Activated CD8-positive, alpha-beta T cell treated with anti-CD3 and anti-CD28 coated beads, Interleukin-2, amount 10 ng/mL, durations not matched to agents 7 days and 5 days (primary cell): ENCODE results near the gene DLG2. TPM values are rescaled to one million over a fixed set of nuclear protein-coding genes. Genes with fewer than 3 reads are reported as not detected.

ENCODE experiments used
- ATAC-seq: fragments of 150-1000 bp; cut with Tn5 transposase; one replicate; pipeline ENCODE4 v1.10.0; 2021; ENCODE audit warnings: moderate library complexity
- CTCF ChIA-PET: fragments of 350-600 bp; sonication (Branson Sonifier 250); formaldehyde crosslinking; loops from one replicate; lab custom pipeline; 2021; ENCODE audit warnings: antibody characterized with exemption; lab: Charles Lee
- POLR2A ChIA-PET: fragments of 350-600 bp; sonication (Branson Sonifier 250); formaldehyde crosslinking; loops from one replicate; lab custom pipeline; 2021; ENCODE audit warnings: antibody characterized with exemption; lab: Charles Lee
- DNase-seq: peaks from one replicate; pipeline ENCODE4 v3.0.0-alpha.2; 2020
- H3K27ac Mint-ChIP-seq: one replicate; pipeline ENCODE4 v1.8.0; 2021; ENCODE audit warnings: mild to moderate bottlenecking, mixed read lengths
- H3K27me3 Mint-ChIP-seq: one replicate; pipeline ENCODE4 v1.8.0; 2021; ENCODE audit warnings: low read depth, mixed read lengths
- H3K36me3 Mint-ChIP-seq: one replicate; pipeline ENCODE4 v1.8.0; 2021; ENCODE audit warnings: low read depth, mixed read lengths
- H3K4me1 Mint-ChIP-seq: one replicate; pipeline ENCODE4 v1.8.0; 2021; ENCODE audit warnings: low read depth, mixed read lengths
- H3K4me3 Mint-ChIP-seq: one replicate; pipeline ENCODE4 v1.8.0; 2021; ENCODE audit warnings: mild to moderate bottlenecking, mixed read lengths
- H3K9me3 Mint-ChIP-seq: one replicate; pipeline ENCODE4 v1.8.0; 2022; ENCODE audit warnings: mixed read lengths; ENCODE audit not compliant: insufficient read depth
- total RNA-seq, 2 experiments: library from RNA; stranded (reverse); gene quantifications; one replicate each; pipeline ENCODE4 v1.2.3, GENCODE V29; 2021

The DLG2 gene
- total RNA-seq, 2 experiments from 2014 or later, result 1.3 to 1.6 TPM

GRCh38 chr11:83648610-83649527 lies 1978.3 kb downstream of the DLG2 start:
- ATAC-seq, result no peak
- H3K27me3 Mint-ChIP-seq, result peaks cover 2% of the 10 kb centered on the region
- no peaks in the 10 kb centered on the region for H3K9me3 Mint-ChIP-seq
- ChIA-PET POLR2A (no interaction called here), CTCF (no interaction called here)
- H3K36me3 Mint-ChIP-seq, result no peaks in the 10 kb centered on the region
- no peaks in the 10 kb centered on the region for H3K4me1 Mint-ChIP-seq
- H3K27ac Mint-ChIP-seq, result no peak overlapping the region
- no peak overlapping the region for H3K4me3 Mint-ChIP-seq
- DNase-seq, result no peak

DNA sequence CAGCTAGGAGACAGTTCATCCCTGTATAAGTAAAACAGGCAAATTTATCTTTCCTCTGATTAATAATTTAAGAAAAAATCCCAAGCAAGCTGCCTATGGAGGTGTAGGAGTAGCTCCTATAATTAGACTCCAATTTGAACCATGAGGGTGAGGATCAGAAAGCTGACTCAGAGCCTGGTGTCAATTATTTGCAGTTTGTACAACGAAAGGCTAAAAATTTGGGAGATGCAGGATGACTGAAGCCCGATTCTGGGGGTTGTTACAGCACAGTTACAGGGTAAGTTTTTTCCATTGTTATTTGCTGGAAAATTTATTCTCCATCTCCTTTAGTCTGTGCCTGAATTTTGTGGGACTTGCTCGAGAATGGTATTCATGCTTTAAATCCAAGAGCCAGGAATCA lies 1981.6 kb downstream of the DLG2 start:
- no peaks in the 10 kb centered on the region for H3K36me3 Mint-ChIP-seq
- no peak overlapping the region for H3K4me3 Mint-ChIP-seq
- CTCF ChIA-PET, result no interaction called here
- no peak for DNase-seq
- no peak for ATAC-seq
- H3K9me3 Mint-ChIP-seq, result no peaks in the 10 kb centered on the region
- H3K27me3 Mint-ChIP-seq, result no peaks in the 10 kb centered on the region
- POLR2A ChIA-PET, result no interaction called here
- no peak overlapping the region for H3K27ac Mint-ChIP-seq
- no peaks in the 10 kb centered on the region for H3K4me1 Mint-ChIP-seq

- ATAC-seq, result no peak
These were observed 1984.0 kb downstream of the DLG2 start for GRCh38 chr11:83643115-83643514.

DNA sequence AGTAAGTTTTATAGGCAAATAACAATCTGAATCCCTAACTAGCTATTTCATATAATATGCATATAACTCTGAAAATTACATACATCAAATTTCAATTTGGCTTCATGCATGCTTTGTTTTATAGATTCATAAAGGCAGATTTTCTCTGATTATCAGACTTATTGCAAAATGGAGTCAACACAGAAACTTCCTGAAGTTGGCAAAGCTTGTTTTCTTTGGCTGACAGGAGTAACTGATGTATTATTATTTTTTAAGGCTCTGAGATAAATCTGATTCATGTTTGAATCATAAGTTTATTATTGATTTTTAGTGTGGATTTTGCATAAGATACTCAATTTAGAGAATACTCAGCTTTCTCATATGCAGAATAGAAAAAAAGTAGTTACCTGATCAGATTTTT lies 1984.6 kb downstream of the DLG2 start:
- ATAC-seq (no peak), DNase-seq (no peak)
- H3K4me3 Mint-ChIP-seq, result no peak overlapping the region
- H3K36me3 Mint-ChIP-seq, result no peaks in the 10 kb centered on the region
- no peaks in the 10 kb centered on the region for H3K4me1 Mint-ChIP-seq
- no peak overlapping the region for H3K27ac Mint-ChIP-seq
- ChIA-PET POLR2A (no interaction called here), CTCF (interaction anchor here (0.6 kb wide), 1 partner anchor 10 kb away, joined by 3 read pairs; no protein-coding TSS in a partner anchor)
- no peaks in the 10 kb centered on the region for H3K9me3 Mint-ChIP-seq
- H3K27me3 Mint-ChIP-seq, result peaks cover 4% of the 10 kb centered on the region

More at GRCh38 chr11:83643115-83643514, 1984.0 kb downstream of the DLG2 start:
- ChIA-PET POLR2A (no interaction called here), CTCF (no interaction called here)
- Mint-ChIP-seq H3K27ac (no peak overlapping the region), H3K36me3 (no peaks in the 10 kb centered on the region), H3K4me1 (no peaks in the 10 kb centered on the region), H3K4me3 (no peak overlapping the region), H3K27me3 (peaks cover under 1% of the 10 kb centered on the region), H3K9me3 (no peaks in the 10 kb centered on the region)
- no peak for DNase-seq

GRCh38 chr11:83641511-83641910 lies 1985.6 kb downstream of the DLG2 start:
- POLR2A ChIA-PET, result no interaction called here
- no peak for DNase-seq
- Mint-ChIP-seq H3K36me3 (no peaks in the 10 kb centered on the region), H3K4me3 (no peak overlapping the region), H3K27me3 (peaks cover 4% of the 10 kb centered on the region), H3K9me3 (no peaks in the 10 kb centered on the region), H3K27ac (no peak overlapping the region), H3K4me1 (no peaks in the 10 kb centered on the region)
- no peak for ATAC-seq
- CTCF ChIA-PET, result no interaction called here

DNA sequence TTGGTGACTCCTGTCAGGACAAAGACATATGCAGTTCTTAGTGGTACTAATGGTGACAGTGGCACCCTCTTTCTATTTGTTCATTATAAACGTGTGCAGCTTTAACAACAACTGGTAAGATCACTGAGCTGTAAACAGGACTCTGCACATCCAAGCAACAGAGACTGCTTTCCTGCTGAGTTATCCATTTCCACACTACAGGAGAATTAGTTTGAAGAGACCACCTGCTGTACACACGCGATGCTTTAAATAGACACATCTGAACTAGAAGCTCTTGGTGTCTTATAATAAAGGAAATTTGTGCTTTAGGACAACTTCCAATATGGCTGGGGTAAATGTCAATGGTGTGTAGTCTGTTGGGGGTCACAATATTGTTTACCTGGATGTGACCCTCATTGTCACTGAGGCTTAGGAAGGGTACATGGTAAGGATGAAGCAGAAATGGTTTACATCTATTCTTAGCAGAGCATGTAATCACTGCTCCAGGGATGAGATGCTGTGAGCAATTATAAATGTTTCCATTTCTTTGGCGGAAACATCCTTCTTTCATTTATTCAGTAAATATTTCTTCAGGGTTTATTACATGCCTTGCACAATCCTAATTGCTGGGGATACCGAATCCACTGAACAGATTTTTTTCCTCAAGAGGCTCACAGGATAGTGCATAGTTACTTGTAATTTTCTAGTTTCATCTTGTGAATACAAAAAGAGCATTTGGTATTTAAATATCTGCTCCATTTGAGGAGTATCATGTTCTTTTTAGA lies 1987.0 kb downstream of the DLG2 start:
- DNase-seq, result no peak
- Mint-ChIP-seq H3K27me3 (peaks cover 4% of the 10 kb centered on the region), H3K4me3 (no peak overlapping the region), H3K9me3 (no peaks in the 10 kb centered on the region), H3K36me3 (no peaks in the 10 kb centered on the region), H3K4me1 (no peaks in the 10 kb centered on the region), H3K27ac (no peak overlapping the region)
- CTCF ChIA-PET, result no interaction called here
- no peak for ATAC-seq
- POLR2A ChIA-PET, result no interaction called here

GRCh38 chr11:83635166-83635565 lies 1992.0 kb downstream of the DLG2 start:
- ChIA-PET POLR2A (no interaction called here), CTCF (no interaction called here)
- H3K27me3 Mint-ChIP-seq, result peaks cover 4% of the 10 kb centered on the region

GRCh38 chr11:83630211-83630610 lies 1996.9 kb downstream of the DLG2 start:
- Mint-ChIP-seq H3K27me3 (no peaks in the 10 kb centered on the region), H3K4me1 (no peaks in the 10 kb centered on the region), H3K4me3 (no peak overlapping the region), H3K36me3 (no peaks in the 10 kb centered on the region), H3K9me3 (no peaks in the 10 kb centered on the region), H3K27ac (no peak overlapping the region)
- CTCF ChIA-PET, result no interaction called here
- ATAC-seq, result no peak
- POLR2A ChIA-PET, result interaction anchor here (0.6 kb wide), 1 partner anchor 100 kb away, joined by 3 read pairs; no protein-coding TSS in a partner anchor
- no peak for DNase-seq

More at GRCh38 chr11:83635166-83635565, 1992.0 kb downstream of the DLG2 start:
- Mint-ChIP-seq H3K36me3 (no peaks in the 10 kb centered on the region), H3K9me3 (no peaks in the 10 kb centered on the region), H3K27ac (no peak overlapping the region), H3K4me1 (no peaks in the 10 kb centered on the region), H3K4me3 (no peak overlapping the region)
- no peak for ATAC-seq
- DNase-seq, result no peak

DNA sequence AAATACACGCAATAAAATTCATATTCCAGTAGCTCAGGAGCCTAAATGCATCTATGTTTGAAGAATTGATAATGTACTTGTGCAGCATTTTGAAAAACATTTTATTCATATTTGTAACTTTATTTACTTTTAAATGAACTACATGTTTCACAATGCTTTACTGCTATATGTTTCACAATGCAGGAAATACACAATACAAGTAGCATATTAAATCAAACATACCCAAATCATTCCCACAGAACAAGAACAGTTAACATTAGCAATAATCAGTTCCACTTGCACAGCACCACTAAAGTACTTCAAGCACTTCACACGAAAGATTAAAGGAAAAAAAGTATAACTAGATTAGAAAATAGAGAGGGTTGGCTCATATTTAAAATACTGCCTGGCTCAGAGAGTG lies 1997.4 kb downstream of the DLG2 start:
- no peaks in the 10 kb centered on the region for H3K27me3 Mint-ChIP-seq
- no peaks in the 10 kb centered on the region for H3K36me3 Mint-ChIP-seq
- H3K4me3 Mint-ChIP-seq, result no peak overlapping the region
- DNase-seq (no peak), ATAC-seq (no peak)
- H3K4me1 Mint-ChIP-seq, result no peaks in the 10 kb centered on the region
- H3K27ac Mint-ChIP-seq, result no peak overlapping the region
- no peaks in the 10 kb centered on the region for H3K9me3 Mint-ChIP-seq
- ChIA-PET CTCF (no interaction called here), POLR2A (interaction anchor here (0.6 kb wide), 1 partner anchor 101 kb away, joined by 3 read pairs; no protein-coding TSS in a partner anchor)

DNA sequence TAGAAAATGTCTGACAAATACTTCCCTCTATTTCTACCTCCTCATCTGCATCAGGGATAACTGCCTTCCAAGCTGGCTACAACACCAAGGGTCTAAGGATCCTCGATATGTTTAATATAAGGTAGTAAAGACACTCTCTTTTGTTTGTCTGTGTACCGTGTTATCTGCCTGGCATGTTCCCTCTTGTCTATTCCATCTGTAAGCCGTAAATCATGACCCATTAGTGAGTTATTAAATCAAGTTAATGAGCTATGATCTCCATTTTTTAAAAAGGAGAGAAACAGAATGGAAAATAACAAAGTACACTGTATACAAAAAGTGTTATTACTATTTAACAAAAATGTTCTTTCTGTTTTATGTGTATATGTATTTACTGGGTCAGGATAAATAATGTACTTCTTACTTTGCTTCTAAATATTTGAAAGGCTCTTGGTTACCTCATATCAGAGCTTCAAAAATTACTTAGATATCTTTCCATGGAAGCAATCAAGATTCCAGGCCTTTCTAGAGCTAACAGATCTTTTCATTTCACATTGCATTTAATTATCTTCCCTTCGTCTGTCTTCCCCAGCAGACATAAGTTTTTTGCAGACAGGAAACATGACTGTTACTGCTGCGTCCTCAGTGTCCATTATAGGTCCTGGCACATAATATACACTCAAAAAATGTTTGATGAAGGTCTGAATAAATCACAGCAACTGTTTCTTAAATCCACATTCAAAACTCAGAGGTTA lies 1998.4 kb downstream of the DLG2 start:
- H3K4me3 Mint-ChIP-seq, result no peak overlapping the region
- ChIA-PET CTCF (no interaction called here), POLR2A (no interaction called here)
- no peak overlapping the region for H3K27ac Mint-ChIP-seq
- ATAC-seq (no peak), DNase-seq (no peak)
- no peaks in the 10 kb centered on the region for H3K9me3 Mint-ChIP-seq
- H3K36me3 Mint-ChIP-seq, result no peaks in the 10 kb centered on the region
- H3K4me1 Mint-ChIP-seq, result no peaks in the 10 kb centered on the region
- no peaks in the 10 kb centered on the region for H3K27me3 Mint-ChIP-seq

GRCh38 chr11:83625336-83625735 lies 2001.8 kb downstream of the DLG2 start:
- no peaks in the 10 kb centered on the region for H3K9me3 Mint-ChIP-seq
- DNase-seq, result no peak
- ChIA-PET POLR2A (no interaction called here), CTCF (no interaction called here)
- no peak overlapping the region for H3K27ac Mint-ChIP-seq
- H3K36me3 Mint-ChIP-seq, result no peaks in the 10 kb centered on the region
- no peak for ATAC-seq
- H3K27me3 Mint-ChIP-seq, result no peaks in the 10 kb centered on the region
- H3K4me1 Mint-ChIP-seq, result no peaks in the 10 kb centered on the region
- no peak overlapping the region for H3K4me3 Mint-ChIP-seq
